Measurements from ENCODE around the gene IL34. TPM values are rescaled to one million over a fixed set of nuclear protein-coding genes. Genes with fewer than 3 reads are reported as not detected.
A peak's percentile ranks its signal among the peaks of the same experiment; 100 is the strongest.

The IL34 gene
- total RNA-seq, 6 donors from 2014 or later: 3.0 to 32.1 (median 14.8) TPM

GRCh38 chr16:70703041-70703834, 56.9 kb downstream of the IL34 start:
- H3K36me3 ChIP-seq: peaks cover 0 to 2% (median under 1%) of the 10 kb centered on the region in 4 donors
- 65 to 67% methylated on average over 7 to 14 of the region's 16 CpGs for WGBS, 2 donors
- H3K4me3 ChIP-seq: no peak overlapping the region
- no peaks in the 10 kb centered on the region for H3K27me3 ChIP-seq
- no peaks in the 10 kb centered on the region for H3K9me3 ChIP-seq
- H3K27ac ChIP-seq: peak overlapping the region; percentile 31 to 81 (median 68)
- ATAC-seq (ENCODE audit: low FRiP score in 2 of 2) (peak in 1 of 2 donors; percentile 23), DNase-seq (peak in 1 of 2 donors; percentile 68)
- peaks cover 41 to 63% (median 54%) of the 10 kb centered on the region in 4 donors for H3K4me1 ChIP-seq
- peak in 1 of 4 donors; percentile 8 for TF ChIP-seq EP300 (IDR thresholded peaks at IDR 0.05)
- TF ChIP-seq, protein P1, sequence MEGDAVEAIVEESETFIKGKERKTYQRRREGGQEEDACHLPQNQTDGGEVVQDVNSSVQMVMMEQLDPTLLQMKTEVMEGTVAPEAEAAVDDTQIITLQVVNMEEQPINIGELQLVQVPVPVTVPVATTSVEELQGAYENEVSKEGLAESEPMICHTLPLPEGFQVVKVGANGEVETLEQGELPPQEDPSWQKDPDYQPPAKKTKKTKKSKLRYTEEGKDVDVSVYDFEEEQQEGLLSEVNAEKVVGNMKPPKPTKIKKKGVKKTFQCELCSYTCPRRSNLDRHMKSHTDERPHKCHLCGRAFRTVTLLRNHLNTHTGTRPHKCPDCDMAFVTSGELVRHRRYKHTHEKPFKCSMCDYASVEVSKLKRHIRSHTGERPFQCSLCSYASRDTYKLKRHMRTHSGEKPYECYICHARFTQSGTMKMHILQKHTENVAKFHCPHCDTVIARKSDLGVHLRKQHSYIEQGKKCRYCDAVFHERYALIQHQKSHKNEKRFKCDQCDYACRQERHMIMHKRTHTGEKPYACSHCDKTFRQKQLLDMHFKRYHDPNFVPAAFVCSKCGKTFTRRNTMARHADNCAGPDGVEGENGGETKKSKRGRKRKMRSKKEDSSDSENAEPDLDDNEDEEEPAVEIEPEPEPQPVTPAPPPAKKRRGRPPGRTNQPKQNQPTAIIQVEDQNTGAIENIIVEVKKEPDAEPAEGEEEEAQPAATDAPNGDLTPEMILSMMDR (IDR thresholded peaks at IDR 0.05): peak in 5 of 6 experiments; percentile 17 to 65 (median 30)
- TF ChIP-seq POLR2A (IDR thresholded peaks at IDR 0.05): no peak
- TF ChIP-seq POLR2AphosphoS5 (IDR thresholded peaks at IDR 0.05): no peak

- Histone ChIP-seq H3K27ac (peak overlapping the region; percentile 31 to 81 (median 68)), H3K9me3 (no peaks in the 10 kb centered on the region), H3K27me3 (no peaks in the 10 kb centered on the region), H3K4me3 (no peak overlapping the region), H3K4me1 (peaks cover 38 to 68% (median 56%) of the 10 kb centered on the region in 4 donors), H3K36me3 (peaks cover 0 to 5% (median 0%) of the 10 kb centered on the region in 4 donors)
- ATAC-seq (ENCODE audit: low FRiP score in 2 of 2) (no peak), DNase-seq (no peak)
- 89 to 92% methylated on average over 5 to 6 of the region's 6 CpGs for WGBS, 2 donors
- TF ChIP-seq EP300 (IDR thresholded peaks at IDR 0.05): no peak
- no peak for TF ChIP-seq POLR2A (IDR thresholded peaks at IDR 0.05)
- TF ChIP-seq, protein P1 (IDR thresholded peaks at IDR 0.05): no peak
- no peak for TF ChIP-seq POLR2AphosphoS5 (IDR thresholded peaks at IDR 0.05)
These were observed 57.5 kb downstream of the IL34 start for GRCh38 chr16:70703835-70704381.

- Histone ChIP-seq H3K27ac (peak overlapping the region in 3 of 4 donors; percentile 2 to 74 (median 63)), H3K27me3 (no peaks in the 10 kb centered on the region), H3K4me3 (no peak overlapping the region), H3K9me3 (no peaks in the 10 kb centered on the region), H3K4me1 (peaks cover 42 to 75% (median 62%) of the 10 kb centered on the region in 4 donors), H3K36me3 (peaks cover 0 to 5% (median 0%) of the 10 kb centered on the region in 4 donors)
- TF ChIP-seq POLR2A (IDR thresholded peaks at IDR 0.05) (no peak), EP300 (IDR thresholded peaks at IDR 0.05) (no peak), POLR2AphosphoS5 (IDR thresholded peaks at IDR 0.05) (no peak)
- TF ChIP-seq, protein P1 (IDR thresholded peaks at IDR 0.05): no peak
- ATAC-seq (ENCODE audit: low FRiP score in 2 of 2) (no peak), DNase-seq (peak in 1 of 2 donors; percentile 54)
- 86 to 87% methylated on average over 3 to 11 of the region's 11 CpGs for WGBS, 2 donors
These were observed 58.2 kb downstream of the IL34 start for GRCh38 chr16:70704586-70704985.

GRCh38 chr16:70705056-70705455, 58.7 kb downstream of the IL34 start:
- no peaks in the 10 kb centered on the region for H3K27me3 ChIP-seq
- H3K36me3 ChIP-seq: peaks cover 0 to 5% (median 0%) of the 10 kb centered on the region in 4 donors
- DNase-seq: no peak
- H3K4me3 ChIP-seq: no peak overlapping the region
- ATAC-seq (ENCODE audit: low FRiP score in 2 of 2): no peak
- H3K4me1 ChIP-seq: peaks cover 46 to 79% (median 66%) of the 10 kb centered on the region in 4 donors
- H3K27ac ChIP-seq: peak overlapping the region in 1 of 4 donors; percentile 86
- TF ChIP-seq, protein P1 (IDR thresholded peaks at IDR 0.05): no peak
- TF ChIP-seq POLR2A (IDR thresholded peaks at IDR 0.05) (no peak), POLR2AphosphoS5 (IDR thresholded peaks at IDR 0.05) (no peak), EP300 (IDR thresholded peaks at IDR 0.05) (no peak)
- H3K9me3 ChIP-seq: no peaks in the 10 kb centered on the region
- WGBS, 2 donors: 94% methylated on average over 8 of the region's 8 CpGs; no CpG with 5 or more reads in 1 of the 2 donors

Measured in upper lobe of left lung (tissue), 6 donors.